CD14-positive monocyte (primary cell): ENCODE results near the gene SCAPER. TPM values are rescaled to one million over a fixed set of nuclear protein-coding genes. Genes with fewer than 3 reads are reported as not detected.

Experiments used
- DNase-seq, 3 donors: peaks; one replicate each; pipeline ENCODE4 v3.0.0-alpha.2; 2011 to 2022
- H2AFZ ChIP-seq: 2 replicates; pipeline ENCODE4 v1.6.0; 2012; ENCODE audit warnings: mild to moderate bottlenecking, low read depth, low read length, inconsistent platforms; ENCODE audit not compliant: insufficient read depth, poor library complexity, severe bottlenecking
- H3K27ac ChIP-seq, 2 donors: 1 replicate in 1 of 2; 2 replicates in 1 of 2; pipeline ENCODE4 v1.5.1; 2012 to 2013; ENCODE audit warnings: low read length in 2 of 2, control low read depth in 1 of 2, inconsistent platforms in 1 of 2, low read depth in 1 of 2, mild to moderate bottlenecking in 1 of 2
- H3K27me3 ChIP-seq, 2 donors: one replicate each; pipeline versions ENCODE4 v1.6.0 to v1.6.1; 2011 to 2013; ENCODE audit warnings: low read length in 2 of 2; ENCODE audit not compliant: control insufficient read depth in 2 of 2, insufficient read depth in 2 of 2
- H3K36me3 ChIP-seq, 2 donors: replicated peaks in 1 of 2; 1 replicate in 1 of 2; 2 replicates in 1 of 2; pipeline versions ENCODE4 v1.5.1 to v1.6.1; 2012 to 2013; ENCODE audit warnings: low read length in 2 of 2, control low read depth in 1 of 2, inconsistent platforms in 1 of 2, mild to moderate bottlenecking in 1 of 2; ENCODE audit not compliant: insufficient read depth in 2 of 2, control insufficient read depth in 1 of 2
- H3K4me1 ChIP-seq, 2 donors: 1 replicate in 1 of 2; 2 replicates in 1 of 2; pipeline versions ENCODE4 v1.5.1 to v1.6.1; 2012 to 2013; ENCODE audit warnings: low read length in 2 of 2, control low read depth in 1 of 2, inconsistent platforms in 1 of 2, mild to moderate bottlenecking in 1 of 2, moderate library complexity in 1 of 2; ENCODE audit not compliant: insufficient read depth in 2 of 2, control insufficient read depth in 1 of 2
- H3K4me2 ChIP-seq: replicated peaks from 2 replicates; pipeline ENCODE3; 2012; ENCODE audit warnings: low read length, moderate library complexity, mild to moderate bottlenecking; ENCODE audit not compliant: poor library complexity, severe bottlenecking; ENCODE audit errors: extremely low read depth
- H3K4me3 ChIP-seq, 3 experiments: fragments of 200-600 bp in 1 of 3; sonication (generic) in 1 of 3; replicated peaks in 1 of 3; 1 replicate in 2 of 3; 2 replicates in 1 of 3; pipeline ENCODE4 v1.5.1; 2011 to 2013; ENCODE audit warnings: low read length in 3 of 3, mild to moderate bottlenecking in 3 of 3, control low read depth in 2 of 3, low read depth in 2 of 3, inconsistent platforms in 1 of 3, moderate library complexity in 1 of 3
- H3K79me2 ChIP-seq: 2 replicates; pipeline ENCODE4 v1.6.0; 2012; ENCODE audit warnings: mild to moderate bottlenecking, control low read depth, inconsistent platforms, low read length, moderate library complexity; ENCODE audit not compliant: insufficient read depth
- H3K9ac ChIP-seq: 2 replicates; pipeline ENCODE4 v1.6.0; 2017; ENCODE audit warnings: low read length, mild to moderate bottlenecking; ENCODE audit not compliant: insufficient read depth, poor library complexity, severe bottlenecking
- H3K9me3 ChIP-seq, 2 donors: replicated peaks in 1 of 2; 1 replicate in 1 of 2; 2 replicates in 1 of 2; pipeline versions ENCODE4 v1.5.1 to v1.6.1; 2012 to 2013; ENCODE audit warnings: low read length in 2 of 2, control low read depth in 1 of 2; ENCODE audit not compliant: control insufficient read depth in 1 of 2, insufficient read depth in 1 of 2
- H4K20me1 ChIP-seq: 2 replicates; pipeline ENCODE4 v1.6.0; 2012; ENCODE audit warnings: mild to moderate bottlenecking, low read length, control low read depth, moderate library complexity; ENCODE audit not compliant: insufficient read depth
- H3K27ac Mint-ChIP-seq, 7 donors: one replicate each; pipeline ENCODE4 v1.8.0; 2020; ENCODE audit warnings: mild to moderate bottlenecking in 7 of 7, mixed read lengths in 7 of 7, moderate library complexity in 6 of 7, inconsistent platforms in 2 of 7
- H3K27me3 Mint-ChIP-seq, 3 donors: one replicate each; pipeline ENCODE4 v1.8.0; 2021 to 2022; ENCODE audit warnings: low read depth in 3 of 3, mild to moderate bottlenecking in 3 of 3, mixed read lengths in 3 of 3, moderate library complexity in 3 of 3, inconsistent platforms in 1 of 3
- H3K36me3 Mint-ChIP-seq, 2 donors: one replicate each; pipeline ENCODE4 v1.8.0; 2020; ENCODE audit warnings: mixed read lengths in 2 of 2, inconsistent platforms in 1 of 2, mild to moderate bottlenecking in 1 of 2
- H3K4me1 Mint-ChIP-seq: one replicate; pipeline ENCODE4 v1.8.0; 2020; ENCODE audit warnings: mild to moderate bottlenecking, mixed read lengths
- H3K4me3 Mint-ChIP-seq, 2 donors: one replicate each; pipeline ENCODE4 v1.8.0; 2020; ENCODE audit warnings: mild to moderate bottlenecking in 2 of 2, mixed read lengths in 2 of 2, moderate library complexity in 1 of 2
- H3K9me3 Mint-ChIP-seq, 7 donors: one replicate each; pipeline ENCODE4 v1.8.0; 2020 to 2022; ENCODE audit warnings: mixed read lengths in 7 of 7, mild to moderate bottlenecking in 6 of 7, moderate library complexity in 6 of 7, inconsistent platforms in 2 of 7
- WGBS: methylation state at CpG from one replicate; pipeline ENCODE4 v1.1.5; 2013; ENCODE audit warnings: missing lambda C conversion rate; ENCODE audit not compliant: insufficient coverage; 5-methylcytosine and 5-hydroxymethylcytosine counted together
- intact Hi-C, 2 donors: fragments of 100-400 bp; cut with micrococcal nuclease; formaldehyde crosslinking; loops; one replicate each; pipeline versions ENCODE4 v1.15.0 to v1.15.1; 2023
- polyA plus RNA-seq, 3 donors: library from polyadenylated mRNA; depleted of rRNA in 1 of 3; unstranded in 2 of 3; stranded (reverse) in 1 of 3; fragments of 300-500 nt in 2 of 3; fragments of >200 nt in 1 of 3; fragmentation: Illumina TruSeq in 2 of 3; gene quantifications; 1 replicate in 2 of 3; 2 replicates in 1 of 3; pipeline ENCODE4 v1.2.3, GENCODE V29; 2012 to 2021
- TF ChIP-seq, protein P1 (sequence below): fragments of 200-600 bp; IDR thresholded peaks from one replicate; pipeline ENCODE4 v1.8.0; 2022; ENCODE audit warnings: antibody characterized with exemption, mild to moderate bottlenecking

The SCAPER gene
- polyA plus RNA-seq, 3 donors, result 2.5 to 5.4 (median 4.2) TPM

- no peaks in the 10 kb centered on the region for H3K27me3 ChIP-seq
- no peak overlapping the region for H3K27ac ChIP-seq
- Mint-ChIP-seq H3K4me1 (peaks cover 11% of the 10 kb centered on the region), H3K27ac (no peak overlapping the region), H3K27me3 (no peaks in the 10 kb centered on the region), H3K9me3 (peaks cover 0 to 2% (median 0%) of the 10 kb centered on the region in 7 donors), H3K36me3 (peaks cover 8 to 15% of the 10 kb centered on the region in 2 donors), H3K4me3 (no peak overlapping the region)
- no CpG with 5 or more reads among the region's 1 CpG for WGBS
- DNase-seq, result no peak
- H2AFZ ChIP-seq, result no peak overlapping the region
- H3K9me3 ChIP-seq, result no peaks in the 10 kb centered on the region
- H3K79me2 ChIP-seq, result no peaks in the 10 kb centered on the region
- no peaks in the 10 kb centered on the region for H3K4me1 ChIP-seq
- no peaks in the 10 kb centered on the region for H3K36me3 ChIP-seq
- H3K4me3 ChIP-seq, result no peak overlapping the region
- H3K4me2 ChIP-seq, result no peak overlapping the region
- no peak overlapping the region for H3K9ac ChIP-seq
- TF ChIP-seq, protein P1, sequence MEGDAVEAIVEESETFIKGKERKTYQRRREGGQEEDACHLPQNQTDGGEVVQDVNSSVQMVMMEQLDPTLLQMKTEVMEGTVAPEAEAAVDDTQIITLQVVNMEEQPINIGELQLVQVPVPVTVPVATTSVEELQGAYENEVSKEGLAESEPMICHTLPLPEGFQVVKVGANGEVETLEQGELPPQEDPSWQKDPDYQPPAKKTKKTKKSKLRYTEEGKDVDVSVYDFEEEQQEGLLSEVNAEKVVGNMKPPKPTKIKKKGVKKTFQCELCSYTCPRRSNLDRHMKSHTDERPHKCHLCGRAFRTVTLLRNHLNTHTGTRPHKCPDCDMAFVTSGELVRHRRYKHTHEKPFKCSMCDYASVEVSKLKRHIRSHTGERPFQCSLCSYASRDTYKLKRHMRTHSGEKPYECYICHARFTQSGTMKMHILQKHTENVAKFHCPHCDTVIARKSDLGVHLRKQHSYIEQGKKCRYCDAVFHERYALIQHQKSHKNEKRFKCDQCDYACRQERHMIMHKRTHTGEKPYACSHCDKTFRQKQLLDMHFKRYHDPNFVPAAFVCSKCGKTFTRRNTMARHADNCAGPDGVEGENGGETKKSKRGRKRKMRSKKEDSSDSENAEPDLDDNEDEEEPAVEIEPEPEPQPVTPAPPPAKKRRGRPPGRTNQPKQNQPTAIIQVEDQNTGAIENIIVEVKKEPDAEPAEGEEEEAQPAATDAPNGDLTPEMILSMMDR, result no peak
- no peaks in the 10 kb centered on the region for H4K20me1 ChIP-seq
- intact Hi-C loops, result no loop called here
Measured at GRCh38 chr15:76843269-76843668, 61.9 kb downstream of the SCAPER start.

DNA sequence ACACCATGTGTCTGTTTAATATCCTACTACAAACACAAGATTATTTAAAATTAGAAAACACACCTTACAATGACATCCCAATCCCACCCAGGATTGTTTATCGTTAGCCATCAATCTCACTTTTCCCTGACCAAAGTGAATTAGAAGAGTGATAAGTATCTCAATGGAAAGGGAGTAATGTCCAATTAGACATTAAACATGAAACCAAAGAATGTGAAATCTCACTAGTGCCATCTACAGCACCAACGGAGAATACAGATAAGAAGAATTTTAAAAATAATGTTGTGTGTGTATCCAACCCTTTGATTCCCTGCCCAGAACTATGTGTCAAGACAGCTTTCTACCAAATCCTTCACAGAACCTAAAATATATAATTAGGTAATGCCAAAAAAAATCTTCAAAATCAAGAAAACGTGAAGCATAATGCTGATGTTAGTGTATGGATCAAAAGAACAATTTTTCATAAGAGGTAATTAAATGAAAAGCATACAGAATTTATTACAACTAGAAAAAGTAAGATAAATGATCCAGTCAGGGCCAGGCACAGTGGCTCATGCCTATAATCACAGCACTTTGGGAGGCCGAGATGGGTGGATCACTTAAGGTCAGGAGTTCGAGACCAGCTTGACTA, 64.2 kb downstream of the SCAPER start:
- intact Hi-C loops, result no loop called here
- DNase-seq, result no peak
- peaks cover 2 to 13% (median 6%) of the 10 kb centered on the region in 7 donors for H3K9me3 Mint-ChIP-seq
- Histone ChIP-seq H3K27ac (no peak overlapping the region), H4K20me1 (no peaks in the 10 kb centered on the region), H3K9me3 (no peaks in the 10 kb centered on the region), H3K4me2 (no peak overlapping the region), H3K4me1 (no peaks in the 10 kb centered on the region), H3K9ac (no peak overlapping the region), H3K4me3 (no peak overlapping the region), H3K27me3 (no peaks in the 10 kb centered on the region), H3K36me3 (no peaks in the 10 kb centered on the region), H3K79me2 (no peaks in the 10 kb centered on the region), H2AFZ (no peak overlapping the region)
- H3K27me3 Mint-ChIP-seq, result no peaks in the 10 kb centered on the region
- TF ChIP-seq, protein P1, result peak; percentile 53
- WGBS, result no CpG with 5 or more reads among the region's 5 CpGs
- peaks cover 14% of the 10 kb centered on the region for H3K4me1 Mint-ChIP-seq
- peaks cover 9 to 19% of the 10 kb centered on the region in 2 donors for H3K36me3 Mint-ChIP-seq
- H3K4me3 Mint-ChIP-seq, result no peak overlapping the region
- H3K27ac Mint-ChIP-seq, result no peak overlapping the region
